Upper lobe of left lung (tissue), 4 donors: ENCODE data around the gene GALNT7.

ENCODE experiments used
- EP300 ChIP-seq, 4 donors: sonication (generic); formaldehyde crosslinking; IDR thresholded peaks; one replicate each; pipeline ENCODE4 v1.5.1; 2017; ENCODE audit warnings: antibody characterized with exemption in 4 of 4, control low read depth in 2 of 4
- TF ChIP-seq, protein P1 (sequence below), 6 experiments: fragments of 450-650 bp in 4 of 6; fragments of 200-600 bp in 2 of 6; sonication (generic) in 2 of 6; IDR thresholded peaks; one replicate each; pipeline ENCODE4 v1.5.1; 2016 to 2019; ENCODE audit warnings: antibody characterized with exemption in 6 of 6

DNA sequence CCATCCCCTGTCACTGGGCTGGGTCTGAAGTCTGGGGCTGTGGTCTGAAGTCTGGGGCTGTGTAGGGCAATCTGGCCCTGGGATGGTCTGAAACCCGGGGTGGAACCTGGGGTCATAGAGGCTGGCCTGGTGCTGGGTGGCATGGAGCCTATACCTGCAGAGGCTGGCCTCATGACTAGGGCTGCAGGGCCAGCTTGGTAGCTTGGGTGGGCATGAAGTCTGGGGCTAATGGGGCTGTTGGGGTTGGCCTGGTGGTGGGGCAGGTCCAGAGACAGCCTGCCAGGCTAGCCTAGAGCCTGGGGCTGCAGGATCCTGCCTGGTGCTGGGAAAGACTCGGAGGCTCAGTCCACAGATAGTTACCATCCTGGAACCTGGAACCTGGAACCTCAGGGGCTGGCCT, 37.0 kb downstream of the GALNT7 start:
- no peak for TF ChIP-seq EP300 (IDR thresholded peaks at IDR 0.05)
- TF ChIP-seq, protein P1, sequence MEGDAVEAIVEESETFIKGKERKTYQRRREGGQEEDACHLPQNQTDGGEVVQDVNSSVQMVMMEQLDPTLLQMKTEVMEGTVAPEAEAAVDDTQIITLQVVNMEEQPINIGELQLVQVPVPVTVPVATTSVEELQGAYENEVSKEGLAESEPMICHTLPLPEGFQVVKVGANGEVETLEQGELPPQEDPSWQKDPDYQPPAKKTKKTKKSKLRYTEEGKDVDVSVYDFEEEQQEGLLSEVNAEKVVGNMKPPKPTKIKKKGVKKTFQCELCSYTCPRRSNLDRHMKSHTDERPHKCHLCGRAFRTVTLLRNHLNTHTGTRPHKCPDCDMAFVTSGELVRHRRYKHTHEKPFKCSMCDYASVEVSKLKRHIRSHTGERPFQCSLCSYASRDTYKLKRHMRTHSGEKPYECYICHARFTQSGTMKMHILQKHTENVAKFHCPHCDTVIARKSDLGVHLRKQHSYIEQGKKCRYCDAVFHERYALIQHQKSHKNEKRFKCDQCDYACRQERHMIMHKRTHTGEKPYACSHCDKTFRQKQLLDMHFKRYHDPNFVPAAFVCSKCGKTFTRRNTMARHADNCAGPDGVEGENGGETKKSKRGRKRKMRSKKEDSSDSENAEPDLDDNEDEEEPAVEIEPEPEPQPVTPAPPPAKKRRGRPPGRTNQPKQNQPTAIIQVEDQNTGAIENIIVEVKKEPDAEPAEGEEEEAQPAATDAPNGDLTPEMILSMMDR (IDR thresholded peaks at IDR 0.05): no peak
